Neural progenitor cell (in vitro differentiated cells): Measurements from ENCODE around the gene SMYD3. TPM values are rescaled to one million over a fixed set of nuclear protein-coding genes. Genes with fewer than 3 reads are reported as not detected.

Experiments
- DNase-seq: peaks from one replicate; pipeline ENCODE4 v3.0.0-alpha.2; 2016; ENCODE audit warnings: low spot score
- H2AFZ ChIP-seq: fragments of 200-600 bp; sonication (generic); replicated peaks from 2 replicates; pipeline ENCODE4 v1.6.1; 2016; ENCODE audit warnings: antibody characterized with exemption
- H3F3A ChIP-seq: fragments of 200-600 bp; sonication (generic); 2 replicates; pipeline ENCODE4 v1.6.1; 2016; ENCODE audit warnings: antibody characterized with exemption, low read depth
- H3K27ac ChIP-seq: fragments of 200-600 bp; sonication (generic); 2 replicates; pipeline ENCODE4 v1.5.1; 2016; ENCODE audit warnings: mild to moderate bottlenecking
- H3K27me3 ChIP-seq: fragments of 200-600 bp; sonication (generic); 2 replicates; pipeline ENCODE4 v1.6.1; 2016; ENCODE audit warnings: mild to moderate bottlenecking, moderate library complexity
- H3K36me3 ChIP-seq: fragments of 200-600 bp; sonication (generic); 2 replicates; pipeline ENCODE4 v1.5.1; 2016
- H3K4me1 ChIP-seq: fragments of 200-600 bp; sonication (generic); 2 replicates; pipeline ENCODE4 v1.6.1; 2016; ENCODE audit warnings: mixed run types
- H3K4me2 ChIP-seq: fragments of 200-600 bp; sonication (generic); 2 replicates; pipeline ENCODE4 v1.6.1; 2016
- H3K4me3 ChIP-seq: fragments of 200-600 bp; sonication (generic); 2 replicates; pipeline ENCODE4 v1.5.1; 2016
- H3K79me2 ChIP-seq: fragments of 200-600 bp; sonication (generic); 2 replicates; pipeline ENCODE4 v1.6.1; 2016; ENCODE audit warnings: low read depth
- H3K9ac ChIP-seq: fragments of 200-600 bp; sonication (generic); 2 replicates; pipeline ENCODE4 v1.6.1; 2016
- H3K9me3 ChIP-seq: fragments of 200-600 bp; sonication (generic); 2 replicates; pipeline ENCODE4 v1.5.1; 2016; ENCODE audit warnings: low read depth
- H4K20me1 ChIP-seq: fragments of 200-600 bp; sonication (generic); 2 replicates; pipeline ENCODE4 v1.6.1; 2016; ENCODE audit warnings: low read depth
- H3K27ac Mint-ChIP-seq: 3 replicates; pipeline ENCODE4 v1.8.0; 2021; ENCODE audit warnings: mixed read lengths
- H3K27me3 Mint-ChIP-seq: 2 replicates; pipeline ENCODE4 v1.8.0; 2022; ENCODE audit warnings: low read depth, mild to moderate bottlenecking, inconsistent platforms, moderate library complexity, mixed read lengths; ENCODE audit not compliant: insufficient read depth
- H3K36me3 Mint-ChIP-seq: 3 replicates; pipeline ENCODE4 v1.8.0; 2021; ENCODE audit warnings: mixed read lengths
- H3K4me1 Mint-ChIP-seq: 3 replicates; pipeline ENCODE4 v1.8.0; 2021; ENCODE audit warnings: mixed read lengths
- H3K4me3 Mint-ChIP-seq: 3 replicates; pipeline ENCODE4 v1.8.0; 2021; ENCODE audit warnings: mild to moderate bottlenecking, moderate library complexity, mixed read lengths
- H3K9me3 Mint-ChIP-seq: 3 replicates; pipeline ENCODE4 v1.8.0; 2020; ENCODE audit warnings: mixed read lengths
- CTCF ChIP-seq: fragments of 200-600 bp; sonication (generic); IDR thresholded peaks from 2 replicates; pipeline ENCODE4 v1.5.1; 2017; ENCODE audit warnings: antibody characterized with exemption, mild to moderate bottlenecking
- EZH2 ChIP-seq: fragments of 200-600 bp; sonication (generic); IDR thresholded peaks from 2 replicates; pipeline ENCODE4 v1.6.1; 2017; ENCODE audit warnings: antibody characterized with exemption, mild to moderate bottlenecking, moderate library complexity
- EZH2phosphoT487 ChIP-seq: fragments of 200-600 bp; sonication (generic); IDR thresholded peaks from 2 replicates; pipeline ENCODE4 v1.6.1; 2017; ENCODE audit warnings: antibody characterized with exemption
- total RNA-seq: library from RNA; depleted of rRNA; stranded (reverse); fragments of >200 nt; gene quantifications from 2 replicates; pipeline ENCODE4 v1.2.3, GENCODE V29; 2015; ENCODE audit warnings: low replicate concordance

Gene SMYD3
- total RNA-seq, 1 donor from 2014 or later, result 43.2 TPM

GRCh38 chr1:246512635-246513034, 5.6 kb upstream of the SMYD3 start:
- H3K27ac ChIP-seq, result no peak overlapping the region
- H3F3A ChIP-seq, result no peaks in the 10 kb centered on the region
- H4K20me1 ChIP-seq, result no peaks in the 10 kb centered on the region
- H3K9ac ChIP-seq, result no peak overlapping the region
- H3K4me3 Mint-ChIP-seq, result no peak overlapping the region
- H3K9me3 ChIP-seq, result no peaks in the 10 kb centered on the region
- H3K36me3 Mint-ChIP-seq, result no peaks in the 10 kb centered on the region
- H3K4me3 ChIP-seq, result no peak overlapping the region
- TF ChIP-seq CTCF (no peak), EZH2 (no peak), EZH2phosphoT487 (no peak)
- no peak overlapping the region for H3K27ac Mint-ChIP-seq
- no peak for DNase-seq
- H3K27me3 ChIP-seq, result no peaks in the 10 kb centered on the region
- no peak overlapping the region for H2AFZ ChIP-seq
- no peak overlapping the region for H3K4me2 ChIP-seq
- H3K27me3 Mint-ChIP-seq, result peaks cover 7% of the 10 kb centered on the region
- no peaks in the 10 kb centered on the region for H3K79me2 ChIP-seq
- H3K4me1 Mint-ChIP-seq, result no peaks in the 10 kb centered on the region
- H3K36me3 ChIP-seq, result no peaks in the 10 kb centered on the region
- no peaks in the 10 kb centered on the region for H3K4me1 ChIP-seq
- H3K9me3 Mint-ChIP-seq, result peaks cover 26% of the 10 kb centered on the region

- Mint-ChIP-seq H3K4me3 (no peak overlapping the region), H3K27me3 (peaks cover 11% of the 10 kb centered on the region), H3K4me1 (peaks cover 4% of the 10 kb centered on the region), H3K9me3 (peaks cover 24% of the 10 kb centered on the region), H3K27ac (no peak overlapping the region), H3K36me3 (no peaks in the 10 kb centered on the region)
- no peaks in the 10 kb centered on the region for H3K9me3 ChIP-seq
- no peak overlapping the region for H3K4me2 ChIP-seq
- H3F3A ChIP-seq, result no peaks in the 10 kb centered on the region
- no peaks in the 10 kb centered on the region for H3K36me3 ChIP-seq
- no peaks in the 10 kb centered on the region for H3K27me3 ChIP-seq
- no peak overlapping the region for H3K27ac ChIP-seq
- H2AFZ ChIP-seq, result no peak overlapping the region
- DNase-seq, result no peak
- H3K9ac ChIP-seq, result no peak overlapping the region
- H4K20me1 ChIP-seq, result no peaks in the 10 kb centered on the region
- H3K4me1 ChIP-seq, result no peaks in the 10 kb centered on the region
- TF ChIP-seq EZH2 (no peak), EZH2phosphoT487 (no peak), CTCF (no peak)
- H3K4me3 ChIP-seq, result no peak overlapping the region
- no peaks in the 10 kb centered on the region for H3K79me2 ChIP-seq
Observed at GRCh38 chr1:246512230-246512629, 5.2 kb upstream of the SMYD3 start.

GRCh38 chr1:246511203-246511602, 4.1 kb upstream of the SMYD3 start:
- no peak for DNase-seq
- Mint-ChIP-seq H3K27me3 (peaks cover 8% of the 10 kb centered on the region), H3K4me3 (no peak overlapping the region), H3K36me3 (no peaks in the 10 kb centered on the region), H3K4me1 (peaks cover 8% of the 10 kb centered on the region), H3K9me3 (peaks cover 21% of the 10 kb centered on the region), H3K27ac (no peak overlapping the region)
- Histone ChIP-seq H4K20me1 (no peaks in the 10 kb centered on the region), H3K27me3 (no peaks in the 10 kb centered on the region), H3K4me1 (no peaks in the 10 kb centered on the region), H3K4me2 (no peak overlapping the region), H3K27ac (no peak overlapping the region), H3F3A (no peaks in the 10 kb centered on the region), H3K9ac (no peak overlapping the region), H3K4me3 (no peak overlapping the region), H3K36me3 (no peaks in the 10 kb centered on the region), H3K9me3 (no peaks in the 10 kb centered on the region), H3K79me2 (no peaks in the 10 kb centered on the region), H2AFZ (no peak overlapping the region)
- no peak for TF ChIP-seq EZH2
- TF ChIP-seq EZH2phosphoT487, result no peak
- TF ChIP-seq CTCF, result no peak
